GM12875 (cell line): ENCODE results near the gene HS6ST1.

Experiments
- H3K4me3 ChIP-seq: one replicate; pipeline ENCODE4 v1.5.1; 2011; ENCODE audit warnings: low read depth, low read length, control low read depth
- TF ChIP-seq, protein P1 (sequence below): IDR thresholded peaks from 2 replicates; pipeline ENCODE4 v1.5.1; 2011; ENCODE audit warnings: low read depth, mild to moderate bottlenecking, control low read depth, inconsistent platforms, low read length, moderate library complexity, borderline replicate concordance; ENCODE audit not compliant: insufficient read depth

Gene HS6ST1

DNA sequence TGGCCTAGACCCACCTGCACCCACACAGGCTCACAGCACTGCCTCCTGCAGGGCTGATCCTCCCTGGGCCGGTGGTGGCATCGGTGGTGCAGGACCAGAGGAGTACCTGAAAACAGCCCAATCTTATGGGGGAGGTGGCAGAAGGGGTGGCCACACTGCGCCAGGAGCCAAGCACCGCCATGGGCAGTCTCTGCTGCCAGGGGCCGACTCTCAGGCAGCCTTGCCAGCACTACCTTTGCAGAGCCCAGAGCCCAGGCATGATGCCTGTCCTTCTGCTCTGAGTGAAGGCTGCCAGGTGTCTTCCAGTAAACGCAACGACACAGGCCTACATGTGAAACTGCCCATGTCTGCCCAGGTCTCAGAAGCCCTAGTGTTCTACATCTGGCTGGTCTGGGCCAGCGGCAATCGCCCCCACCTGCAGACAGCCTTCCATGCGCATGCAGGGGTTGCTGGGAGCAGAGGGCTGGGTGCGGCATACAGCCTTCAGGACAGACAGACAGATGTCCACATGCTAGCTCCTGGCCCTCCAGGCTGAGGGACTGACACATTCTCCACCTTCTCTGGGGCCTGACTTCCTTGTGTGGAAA is 6.8 kb downstream of the HS6ST1 start:
- H3K4me3 ChIP-seq = no peak overlapping the region
- TF ChIP-seq, protein P1, sequence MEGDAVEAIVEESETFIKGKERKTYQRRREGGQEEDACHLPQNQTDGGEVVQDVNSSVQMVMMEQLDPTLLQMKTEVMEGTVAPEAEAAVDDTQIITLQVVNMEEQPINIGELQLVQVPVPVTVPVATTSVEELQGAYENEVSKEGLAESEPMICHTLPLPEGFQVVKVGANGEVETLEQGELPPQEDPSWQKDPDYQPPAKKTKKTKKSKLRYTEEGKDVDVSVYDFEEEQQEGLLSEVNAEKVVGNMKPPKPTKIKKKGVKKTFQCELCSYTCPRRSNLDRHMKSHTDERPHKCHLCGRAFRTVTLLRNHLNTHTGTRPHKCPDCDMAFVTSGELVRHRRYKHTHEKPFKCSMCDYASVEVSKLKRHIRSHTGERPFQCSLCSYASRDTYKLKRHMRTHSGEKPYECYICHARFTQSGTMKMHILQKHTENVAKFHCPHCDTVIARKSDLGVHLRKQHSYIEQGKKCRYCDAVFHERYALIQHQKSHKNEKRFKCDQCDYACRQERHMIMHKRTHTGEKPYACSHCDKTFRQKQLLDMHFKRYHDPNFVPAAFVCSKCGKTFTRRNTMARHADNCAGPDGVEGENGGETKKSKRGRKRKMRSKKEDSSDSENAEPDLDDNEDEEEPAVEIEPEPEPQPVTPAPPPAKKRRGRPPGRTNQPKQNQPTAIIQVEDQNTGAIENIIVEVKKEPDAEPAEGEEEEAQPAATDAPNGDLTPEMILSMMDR = no peak

DNA sequence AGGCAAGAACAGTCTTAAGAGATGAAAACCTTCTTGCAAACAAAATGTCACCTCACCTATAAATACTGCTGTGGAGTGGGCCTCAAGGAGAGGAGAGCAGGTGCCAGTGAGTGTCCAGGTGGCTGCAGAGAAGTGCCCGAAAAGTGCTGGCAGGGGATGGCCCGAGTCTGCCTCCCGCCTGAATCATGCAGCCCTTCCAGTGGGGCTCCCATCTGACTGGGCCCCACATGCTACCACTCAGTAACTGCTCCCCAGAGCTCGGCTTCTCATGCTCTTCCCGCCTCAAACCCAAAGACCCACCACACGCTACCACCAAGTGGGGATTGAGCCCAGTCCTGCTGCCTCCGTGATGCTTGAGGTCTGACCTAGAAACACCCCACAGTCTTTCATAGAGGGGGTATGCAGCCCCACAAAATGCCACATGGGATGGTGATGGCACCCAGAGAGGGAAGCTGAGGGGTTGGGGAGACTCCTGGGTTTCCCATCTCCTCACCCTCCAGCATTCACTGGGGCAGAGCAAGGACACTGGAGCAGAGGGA is 7.4 kb downstream of the HS6ST1 start:
- TF ChIP-seq, protein P1 = no peak
- H3K4me3 ChIP-seq = no peak overlapping the region

DNA sequence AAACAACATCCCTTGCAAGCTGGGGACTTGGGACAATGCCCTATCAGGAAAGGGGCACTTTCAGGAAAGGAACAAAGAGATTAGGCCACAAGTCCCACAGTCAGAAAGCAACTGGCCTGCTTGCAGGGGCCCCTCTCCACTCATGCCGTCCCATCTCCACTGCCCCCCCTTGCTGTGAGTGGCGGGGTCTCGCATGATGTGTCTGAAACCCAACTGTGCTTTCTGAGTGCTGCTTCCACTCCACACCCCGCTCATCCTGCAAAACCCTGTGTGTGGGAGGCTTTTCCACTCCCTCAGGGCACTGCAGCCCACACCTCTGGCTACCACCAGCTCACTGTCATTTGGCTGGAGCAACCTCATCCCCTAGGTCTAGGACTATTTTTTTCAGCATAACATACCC is 7.9 kb downstream of the HS6ST1 start:
- TF ChIP-seq, protein P1 = no peak
- no peak overlapping the region for H3K4me3 ChIP-seq

DNA sequence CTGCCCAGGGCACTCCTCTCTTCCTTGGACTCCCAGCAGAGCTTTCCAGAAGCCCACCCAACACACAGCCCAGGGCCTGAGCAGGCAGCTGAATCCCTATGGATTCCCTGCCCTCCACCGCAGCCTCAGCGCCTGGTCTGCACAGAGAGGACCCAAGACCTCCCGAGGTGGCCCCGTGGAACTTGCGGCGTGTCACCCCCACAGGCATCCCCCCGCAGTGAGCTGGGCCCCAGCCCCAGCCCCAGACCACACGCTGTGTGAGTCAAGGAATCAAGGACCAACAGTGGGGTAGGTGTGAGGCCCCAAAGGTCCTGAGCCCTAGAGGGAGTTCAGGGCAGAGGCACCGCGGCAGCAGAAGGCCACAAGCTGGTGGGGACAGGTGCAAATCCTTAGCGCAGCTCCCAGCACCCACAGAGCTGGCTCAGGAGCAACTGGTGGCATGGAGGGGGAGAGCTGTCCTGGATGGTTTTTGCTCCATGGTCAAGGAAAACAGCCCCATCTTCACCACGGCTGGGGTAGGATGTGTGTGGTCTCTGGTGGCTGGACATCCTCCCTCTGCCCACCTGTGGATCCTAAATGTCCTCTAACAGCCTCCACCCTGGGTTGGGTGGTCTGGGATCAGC is 8.5 kb downstream of the HS6ST1 start:
- TF ChIP-seq, protein P1 = no peak
- H3K4me3 ChIP-seq = no peak overlapping the region

DNA sequence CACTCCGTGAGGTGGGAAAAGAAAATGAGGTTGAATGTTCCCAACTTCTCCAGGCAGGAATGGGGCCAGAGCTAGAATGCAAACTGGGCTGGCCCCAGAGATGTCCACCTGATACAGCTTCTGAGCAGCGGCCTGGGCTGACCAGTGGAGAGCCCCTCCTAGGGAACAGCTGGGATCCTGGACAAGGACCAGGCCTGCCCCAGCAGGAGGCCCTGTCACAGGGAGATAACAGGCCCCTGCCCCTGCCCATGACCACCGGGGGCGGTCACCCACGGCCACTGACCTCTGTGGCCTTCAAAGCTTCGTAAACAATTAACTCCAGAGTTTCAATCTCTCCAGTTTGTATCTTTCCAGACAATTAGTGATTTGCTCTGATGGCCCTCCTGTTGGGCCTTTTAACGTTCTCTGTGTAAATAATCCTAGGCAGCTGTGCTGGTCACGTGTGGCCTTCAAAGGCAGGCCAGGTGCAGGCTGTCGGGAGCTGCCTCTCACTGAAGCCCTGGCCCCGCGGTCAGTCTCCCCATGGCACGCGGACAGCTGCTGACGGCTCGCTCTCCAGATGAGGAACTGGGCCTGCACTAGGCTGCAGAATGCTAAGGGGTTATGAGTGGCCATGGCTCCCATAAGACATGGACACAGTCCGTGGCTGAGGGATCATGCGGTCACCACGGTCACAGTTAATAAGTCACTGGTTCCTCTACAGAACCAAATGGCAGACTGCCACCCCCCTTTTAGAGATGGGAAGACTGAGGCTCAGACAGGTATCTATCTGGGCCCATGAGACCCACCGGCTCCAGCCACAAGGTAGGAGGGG is 9.2 kb downstream of the HS6ST1 start:
- H3K4me3 ChIP-seq = no peak overlapping the region
- TF ChIP-seq, protein P1 = no peak

DNA sequence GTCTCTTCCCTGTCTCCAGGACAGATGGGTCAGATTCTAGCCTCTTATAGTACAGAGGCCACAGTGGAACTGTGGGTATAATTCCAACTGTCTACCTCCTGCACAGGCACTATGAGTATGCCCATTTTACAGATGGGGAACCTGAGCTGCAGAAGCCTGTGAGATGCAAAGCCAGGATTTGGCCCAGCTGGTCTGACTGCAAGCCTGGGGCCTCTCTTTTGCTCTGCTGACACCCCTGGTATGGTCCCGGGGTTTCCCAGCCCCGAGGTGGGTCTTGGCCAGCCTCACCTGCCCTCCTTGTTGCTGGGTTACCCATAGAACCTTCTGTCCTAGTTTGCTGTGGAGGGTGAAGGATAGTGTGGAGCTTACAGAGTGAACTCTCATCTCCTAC is 9.8 kb downstream of the HS6ST1 start:
- no peak overlapping the region for H3K4me3 ChIP-seq
- TF ChIP-seq, protein P1 = no peak
